ENCODE data around the gene WNK3.

Gene WNK3

DNA sequence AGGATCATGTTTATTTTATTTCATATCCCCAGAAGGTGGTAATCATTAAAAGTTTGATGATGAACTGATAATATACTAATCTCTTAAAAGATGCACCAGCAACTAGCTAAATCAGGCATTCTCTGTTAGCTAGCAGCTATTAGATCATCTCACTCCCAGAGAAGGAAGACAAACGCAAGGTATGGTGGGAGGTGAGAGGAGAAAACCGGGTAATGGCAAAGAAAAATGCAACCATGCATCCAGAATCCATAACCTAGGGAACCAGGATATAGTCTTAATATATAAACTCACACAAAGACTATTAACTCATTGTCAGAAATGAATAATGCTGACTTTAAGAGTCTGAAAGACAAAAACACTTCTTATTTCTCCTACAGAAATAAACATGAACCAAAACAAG lies 66.1 kb downstream of the WNK3 start:
- TF ChIP-seq, protein P1, sequence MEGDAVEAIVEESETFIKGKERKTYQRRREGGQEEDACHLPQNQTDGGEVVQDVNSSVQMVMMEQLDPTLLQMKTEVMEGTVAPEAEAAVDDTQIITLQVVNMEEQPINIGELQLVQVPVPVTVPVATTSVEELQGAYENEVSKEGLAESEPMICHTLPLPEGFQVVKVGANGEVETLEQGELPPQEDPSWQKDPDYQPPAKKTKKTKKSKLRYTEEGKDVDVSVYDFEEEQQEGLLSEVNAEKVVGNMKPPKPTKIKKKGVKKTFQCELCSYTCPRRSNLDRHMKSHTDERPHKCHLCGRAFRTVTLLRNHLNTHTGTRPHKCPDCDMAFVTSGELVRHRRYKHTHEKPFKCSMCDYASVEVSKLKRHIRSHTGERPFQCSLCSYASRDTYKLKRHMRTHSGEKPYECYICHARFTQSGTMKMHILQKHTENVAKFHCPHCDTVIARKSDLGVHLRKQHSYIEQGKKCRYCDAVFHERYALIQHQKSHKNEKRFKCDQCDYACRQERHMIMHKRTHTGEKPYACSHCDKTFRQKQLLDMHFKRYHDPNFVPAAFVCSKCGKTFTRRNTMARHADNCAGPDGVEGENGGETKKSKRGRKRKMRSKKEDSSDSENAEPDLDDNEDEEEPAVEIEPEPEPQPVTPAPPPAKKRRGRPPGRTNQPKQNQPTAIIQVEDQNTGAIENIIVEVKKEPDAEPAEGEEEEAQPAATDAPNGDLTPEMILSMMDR (IDR thresholded peaks at IDR 0.05; ENCODE audit: low read length, missing control alignments) = no peak
- DNase-seq (ENCODE audit: low read depth) = no peak
- no peak overlapping the region for H3K4me3 ChIP-seq (replicated peaks; ENCODE audit: low read depth, low read length)

DNA sequence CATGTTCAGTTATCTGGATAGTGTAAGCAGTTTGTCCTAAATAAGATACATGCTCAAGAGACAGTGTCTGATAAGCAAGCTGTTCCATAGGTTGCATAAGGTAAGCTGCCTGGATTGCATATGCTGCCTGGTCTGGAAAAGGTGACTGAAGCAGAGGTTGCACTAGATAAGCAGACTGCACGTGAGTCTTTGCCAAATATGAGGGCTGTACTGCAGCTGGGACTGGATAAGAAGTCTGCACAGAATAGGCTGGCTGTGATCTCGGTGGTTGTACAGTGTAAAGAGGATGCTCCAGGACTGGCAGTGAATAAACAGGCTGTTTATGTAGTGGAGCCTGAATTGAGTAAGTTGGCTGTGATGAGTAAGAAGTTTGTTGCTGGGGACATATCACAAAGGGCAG lies 68.9 kb downstream of the WNK3 start:
- no peak overlapping the region for H3K4me3 ChIP-seq (replicated peaks; ENCODE audit: low read depth, low read length)
- TF ChIP-seq, protein P1 (IDR thresholded peaks at IDR 0.05; ENCODE audit: low read length, missing control alignments) = no peak
- DNase-seq (ENCODE audit: low read depth) = no peak

DNA sequence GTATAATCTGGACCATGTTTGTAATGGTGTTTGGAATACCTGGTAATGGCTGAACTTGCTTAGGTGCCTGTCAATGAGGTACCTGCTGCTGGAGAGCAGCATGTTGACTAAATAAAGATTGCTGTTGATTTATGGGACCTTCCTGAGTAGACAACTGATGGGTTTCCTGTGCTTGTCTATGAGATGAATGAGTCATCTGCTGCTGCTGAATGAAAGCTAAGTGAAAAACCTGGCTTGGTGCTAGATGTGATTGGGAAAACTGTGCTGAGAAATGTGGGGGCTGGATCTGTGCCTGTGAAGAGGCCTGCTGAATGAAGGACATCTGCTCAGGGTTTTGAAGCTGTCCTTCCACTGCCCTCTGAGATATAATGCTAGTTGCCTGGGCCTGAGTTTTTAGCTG lies 69.6 kb downstream of the WNK3 start:
- no peak overlapping the region for H3K4me3 ChIP-seq (replicated peaks; ENCODE audit: low read depth, low read length)
- DNase-seq (ENCODE audit: low read depth) = peak; percentile 18
- TF ChIP-seq, protein P1 (IDR thresholded peaks at IDR 0.05; ENCODE audit: low read length, missing control alignments) = no peak

DNA sequence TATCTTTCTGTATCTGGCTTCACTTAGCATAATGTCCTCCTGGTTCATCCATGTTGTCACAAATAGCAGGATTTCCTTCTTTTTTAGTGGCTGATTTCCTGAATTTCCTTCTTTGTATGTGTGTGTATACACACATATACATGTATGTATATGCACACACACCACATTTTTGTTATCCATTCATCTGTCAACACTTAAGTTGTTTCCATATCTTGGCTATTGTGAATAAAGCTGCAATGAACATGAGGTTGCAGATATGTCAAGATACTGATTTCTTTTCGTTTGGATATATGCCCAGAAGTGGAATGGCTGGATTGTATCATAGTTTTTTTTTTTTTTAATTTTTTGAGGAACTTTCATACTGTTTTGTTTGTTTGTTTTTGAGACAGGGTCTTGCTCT lies 76.2 kb downstream of the WNK3 start:
- peak; percentile 13 for DNase-seq (ENCODE audit: low read depth)
- H3K4me3 ChIP-seq (replicated peaks; ENCODE audit: low read depth, low read length) = no peak overlapping the region
- TF ChIP-seq, protein P1 (IDR thresholded peaks at IDR 0.05; ENCODE audit: low read length, missing control alignments) = no peak

DNA sequence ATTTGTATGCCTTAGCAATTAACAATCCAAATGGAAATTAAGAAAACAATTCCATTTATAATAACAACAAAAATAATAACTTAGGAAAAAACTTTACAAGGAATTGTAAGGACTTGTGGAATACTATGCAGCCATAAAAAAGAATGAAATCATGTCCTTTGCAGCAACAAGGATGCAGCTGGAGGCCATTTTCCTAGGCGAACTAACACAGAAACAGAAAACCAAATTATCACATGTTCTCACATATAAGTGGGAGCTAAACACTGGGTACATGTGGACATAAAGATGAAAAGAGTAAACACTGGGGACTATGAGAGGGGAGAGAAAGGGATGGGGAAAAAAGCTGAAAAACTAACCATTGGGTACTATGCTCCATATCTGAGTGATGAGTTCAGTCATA lies 77.4 kb downstream of the WNK3 start:
- no peak overlapping the region for H3K4me3 ChIP-seq (replicated peaks; ENCODE audit: low read depth, low read length)
- no peak for DNase-seq (ENCODE audit: low read depth)
- TF ChIP-seq, protein P1 (IDR thresholded peaks at IDR 0.05; ENCODE audit: low read length, missing control alignments) = no peak

DNA sequence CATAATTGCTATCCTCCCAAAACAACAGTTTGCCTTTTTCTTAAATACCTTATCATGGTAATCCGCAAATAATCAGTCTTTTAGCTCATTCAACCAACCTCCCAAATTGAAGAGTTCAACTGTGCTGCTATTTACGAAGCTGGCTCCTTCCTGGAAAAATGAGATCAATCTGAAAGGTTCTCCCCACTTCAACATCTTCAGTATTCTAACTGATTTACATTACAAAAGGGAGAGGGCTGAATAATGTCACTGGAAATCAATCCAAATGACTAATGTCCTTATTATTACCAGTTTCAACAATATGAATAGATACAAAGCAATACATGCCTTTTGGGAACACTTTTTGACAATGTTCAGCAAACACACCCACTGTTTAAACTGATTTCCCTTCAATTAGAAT lies 86.2 kb downstream of the WNK3 start:
- no peak for DNase-seq (ENCODE audit: low read depth)
- TF ChIP-seq, protein P1 (IDR thresholded peaks at IDR 0.05; ENCODE audit: low read length, missing control alignments) = no peak
- H3K4me3 ChIP-seq (replicated peaks; ENCODE audit: low read depth, low read length) = no peak overlapping the region

DNA sequence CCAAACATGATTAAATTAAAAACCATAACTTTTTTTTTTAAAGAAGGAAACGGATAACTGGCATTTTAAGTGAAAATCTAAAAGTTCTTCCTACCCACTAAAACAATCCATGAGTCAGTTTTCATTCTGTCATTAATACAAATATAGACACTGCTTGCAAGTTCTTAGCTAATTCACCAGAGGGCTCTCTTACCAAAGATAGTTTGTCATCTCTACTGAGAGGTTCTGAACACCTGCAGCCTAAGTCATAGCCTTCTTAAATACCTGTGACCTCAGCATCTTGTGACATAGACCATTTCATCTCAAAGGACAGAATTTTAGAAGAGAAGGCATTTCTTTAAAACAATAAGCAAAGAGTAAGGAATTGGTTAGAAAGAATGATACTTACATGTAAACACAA lies 109.5 kb downstream of the WNK3 start:
- peak; percentile 45 for DNase-seq (ENCODE audit: low read depth)
- H3K4me3 ChIP-seq (replicated peaks; ENCODE audit: low read depth, low read length) = no peak overlapping the region
- TF ChIP-seq, protein P1 (IDR thresholded peaks at IDR 0.05; ENCODE audit: low read length, missing control alignments) = peak; percentile 36

Data from fibroblast of pulmonary artery (primary cell).